Breast epithelium (tissue), 4 donors: ENCODE data around the gene RSPH9. TPM values are rescaled to one million over a fixed set of nuclear protein-coding genes. Genes with fewer than 3 reads are reported as not detected.
A peak's percentile ranks its signal among the peaks of the same experiment; 100 is the strongest.
"Not testable (repeated sequence)": the region's sequence is repeated elsewhere in the genome, so short reads cannot be mapped to it uniquely, and the experiment has no call there.

Experiments used
- DNase-seq, 2 donors: peaks; one replicate each; pipeline ENCODE4 v3.0.0-alpha.2; 2019; ENCODE audit warnings: low spot score in 2 of 2
- H3K27ac ChIP-seq, 2 donors: fragments of 200-600 bp; sonication (generic) in 1 of 2; one replicate each; pipeline ENCODE4 v1.5.1; 2016 to 2019; ENCODE audit warnings: mild to moderate bottlenecking in 1 of 2
- H3K27me3 ChIP-seq, 2 donors: fragments of 200-600 bp; sonication (generic) in 1 of 2; one replicate each; pipeline versions ENCODE4 v1.5.1 to v1.6.0; 2017 to 2019; ENCODE audit warnings: control low read depth in 1 of 2, mild to moderate bottlenecking in 1 of 2
- H3K36me3 ChIP-seq: fragments of 200-600 bp; one replicate; pipeline ENCODE4 v1.5.1; 2019
- H3K4me1 ChIP-seq, 2 donors: fragments of 200-600 bp; sonication (generic); one replicate each; pipeline ENCODE4 v1.5.1; 2016 to 2019; ENCODE audit warnings: control low read depth in 1 of 2
- H3K4me3 ChIP-seq, 3 donors: fragments of 200-600 bp; sonication (generic); 1 replicate in 2 of 3; 2 replicates in 1 of 3; pipeline ENCODE4 v1.5.1; 2016 to 2019; ENCODE audit warnings: mild to moderate bottlenecking in 3 of 3, moderate library complexity in 2 of 3
- H3K9me3 ChIP-seq, 2 donors: fragments of 200-600 bp; sonication (generic) in 1 of 2; one replicate each; pipeline ENCODE4 v1.5.1; 2016 to 2019; ENCODE audit warnings: control low read depth in 1 of 2
- POLR2A ChIP-seq: fragments of 450-650 bp; IDR thresholded peaks from one replicate; pipeline ENCODE4 v1.6.1; 2016; ENCODE audit warnings: antibody characterized with exemption, mild to moderate bottlenecking, moderate library complexity
- POLR2AphosphoS5 ChIP-seq, 3 donors: sonication (generic); formaldehyde crosslinking; IDR thresholded peaks; one replicate each; pipeline ENCODE4 v1.6.1; 2017; ENCODE audit warnings: antibody characterized with exemption in 3 of 3
- intact Hi-C: fragments of 100-400 bp; cut with DNase I; formaldehyde crosslinking; loops from one replicate; pipeline ENCODE4 v1.15.1; 2023; ENCODE audit warnings: low total_unique reads
- total RNA-seq, 3 donors: library from RNA; depleted of rRNA; stranded (reverse); fragments of >200 nt; gene quantifications; one replicate each; pipeline ENCODE4 v1.1.0, GENCODE V29; 2016
- TF ChIP-seq, protein P1 (sequence below), 3 donors: fragments of 450-650 bp; IDR thresholded peaks; one replicate each; pipeline ENCODE4 v1.5.1; 2016 to 2017; ENCODE audit warnings: antibody characterized with exemption in 3 of 3, mild to moderate bottlenecking in 3 of 3, moderate library complexity in 3 of 3

RSPH9 gene
- total RNA-seq, 3 donors from 2014 or later: not detected

DNA sequence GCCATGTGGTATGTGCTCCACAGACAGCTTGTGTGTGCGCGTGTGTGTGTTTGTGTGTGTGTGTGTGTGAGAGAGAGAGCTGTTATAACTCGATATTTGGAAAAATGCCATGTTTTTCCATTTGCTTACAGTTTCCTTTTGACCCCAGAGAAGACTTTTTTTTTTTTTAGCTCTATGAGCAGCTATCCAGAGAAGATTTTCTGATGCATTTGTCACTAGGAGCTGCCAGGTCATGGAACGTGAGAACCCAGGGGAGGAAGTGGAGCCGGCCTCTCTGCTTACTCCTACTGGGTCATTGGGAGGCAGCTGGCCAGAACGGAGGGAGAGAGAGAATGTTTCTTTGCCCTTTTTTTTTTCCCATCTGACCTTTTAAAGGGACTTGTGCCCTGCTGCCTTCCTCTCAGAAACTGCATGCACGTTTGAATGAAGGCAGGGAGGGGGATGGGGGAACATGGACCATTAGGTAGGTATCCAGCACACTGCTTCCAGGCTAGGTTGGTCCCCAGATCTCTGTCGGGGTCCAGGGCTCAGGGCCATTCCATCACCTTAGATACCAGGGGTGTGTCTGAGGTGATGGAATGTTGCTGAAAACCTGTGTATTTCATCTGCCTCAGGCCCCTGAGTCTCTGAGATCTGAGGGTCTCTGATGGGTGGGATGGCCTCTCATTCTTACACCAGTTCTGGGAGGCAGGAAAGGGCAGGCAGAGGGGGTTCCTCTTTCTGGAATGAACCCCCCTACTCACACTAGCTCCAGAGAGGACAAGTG lies 53.9 kb downstream of the RSPH9 start:
- Histone ChIP-seq H3K27me3 (no peaks in the 10 kb centered on the region), H3K4me1 (peaks cover 5 to 13% of the 10 kb centered on the region in 2 donors), H3K36me3 (no peaks in the 10 kb centered on the region), H3K4me3 (no peak overlapping the region), H3K9me3 (no peaks in the 10 kb centered on the region), H3K27ac (peak overlapping the region; percentile 62 to 71)
- no peak for DNase-seq
- TF ChIP-seq POLR2A (no peak), POLR2AphosphoS5 (IDR thresholded peaks at IDR 0.05) (no peak)
- TF ChIP-seq, protein P1, sequence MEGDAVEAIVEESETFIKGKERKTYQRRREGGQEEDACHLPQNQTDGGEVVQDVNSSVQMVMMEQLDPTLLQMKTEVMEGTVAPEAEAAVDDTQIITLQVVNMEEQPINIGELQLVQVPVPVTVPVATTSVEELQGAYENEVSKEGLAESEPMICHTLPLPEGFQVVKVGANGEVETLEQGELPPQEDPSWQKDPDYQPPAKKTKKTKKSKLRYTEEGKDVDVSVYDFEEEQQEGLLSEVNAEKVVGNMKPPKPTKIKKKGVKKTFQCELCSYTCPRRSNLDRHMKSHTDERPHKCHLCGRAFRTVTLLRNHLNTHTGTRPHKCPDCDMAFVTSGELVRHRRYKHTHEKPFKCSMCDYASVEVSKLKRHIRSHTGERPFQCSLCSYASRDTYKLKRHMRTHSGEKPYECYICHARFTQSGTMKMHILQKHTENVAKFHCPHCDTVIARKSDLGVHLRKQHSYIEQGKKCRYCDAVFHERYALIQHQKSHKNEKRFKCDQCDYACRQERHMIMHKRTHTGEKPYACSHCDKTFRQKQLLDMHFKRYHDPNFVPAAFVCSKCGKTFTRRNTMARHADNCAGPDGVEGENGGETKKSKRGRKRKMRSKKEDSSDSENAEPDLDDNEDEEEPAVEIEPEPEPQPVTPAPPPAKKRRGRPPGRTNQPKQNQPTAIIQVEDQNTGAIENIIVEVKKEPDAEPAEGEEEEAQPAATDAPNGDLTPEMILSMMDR (IDR thresholded peaks at IDR 0.05): no peak
- intact Hi-C loops: no loop called here

DNA sequence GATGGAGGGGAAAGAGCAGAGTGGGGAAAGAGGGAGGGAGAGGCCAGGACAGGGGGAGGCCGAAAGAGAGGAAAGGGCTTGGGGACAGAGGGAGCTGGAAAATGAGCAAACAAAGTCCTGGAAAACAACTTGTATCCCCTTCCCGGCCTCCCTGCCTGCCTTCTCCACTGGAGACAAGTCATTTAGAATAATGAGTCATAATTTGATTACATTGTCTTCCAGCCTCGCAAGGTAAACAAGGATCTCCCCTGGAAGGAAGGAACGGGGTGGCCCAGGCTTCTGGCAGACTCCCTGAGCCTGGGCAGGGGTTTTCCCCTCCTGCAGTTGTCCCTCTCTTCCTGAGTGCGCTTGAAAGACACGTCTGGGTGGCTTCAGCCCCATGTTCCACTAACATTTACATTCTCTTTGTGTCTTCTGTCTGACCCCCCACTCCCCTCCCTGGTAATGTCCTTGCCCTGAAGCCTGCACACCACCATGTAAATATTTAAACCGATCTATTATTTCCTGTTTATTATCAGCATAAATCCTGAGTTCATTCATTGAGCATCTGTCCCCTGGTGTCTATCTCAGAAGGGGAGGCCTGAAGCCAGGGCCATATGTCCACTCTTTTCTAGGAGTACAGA lies 54.8 kb downstream of the RSPH9 start:
- peak in 1 of 2 donors; percentile 74 for DNase-seq
- peaks cover 5 to 13% of the 10 kb centered on the region in 2 donors for H3K4me1 ChIP-seq
- H3K9me3 ChIP-seq: no peaks in the 10 kb centered on the region
- H3K36me3 ChIP-seq: no peaks in the 10 kb centered on the region
- H3K4me3 ChIP-seq: no peak overlapping the region
- H3K27ac ChIP-seq: peak overlapping the region; percentile 62 to 71
- no peak for TF ChIP-seq POLR2A
- TF ChIP-seq, protein P1 (IDR thresholded peaks at IDR 0.05): no peak
- TF ChIP-seq POLR2AphosphoS5 (IDR thresholded peaks at IDR 0.05): no peak
- no peaks in the 10 kb centered on the region for H3K27me3 ChIP-seq
- intact Hi-C loops: no loop called here

DNA sequence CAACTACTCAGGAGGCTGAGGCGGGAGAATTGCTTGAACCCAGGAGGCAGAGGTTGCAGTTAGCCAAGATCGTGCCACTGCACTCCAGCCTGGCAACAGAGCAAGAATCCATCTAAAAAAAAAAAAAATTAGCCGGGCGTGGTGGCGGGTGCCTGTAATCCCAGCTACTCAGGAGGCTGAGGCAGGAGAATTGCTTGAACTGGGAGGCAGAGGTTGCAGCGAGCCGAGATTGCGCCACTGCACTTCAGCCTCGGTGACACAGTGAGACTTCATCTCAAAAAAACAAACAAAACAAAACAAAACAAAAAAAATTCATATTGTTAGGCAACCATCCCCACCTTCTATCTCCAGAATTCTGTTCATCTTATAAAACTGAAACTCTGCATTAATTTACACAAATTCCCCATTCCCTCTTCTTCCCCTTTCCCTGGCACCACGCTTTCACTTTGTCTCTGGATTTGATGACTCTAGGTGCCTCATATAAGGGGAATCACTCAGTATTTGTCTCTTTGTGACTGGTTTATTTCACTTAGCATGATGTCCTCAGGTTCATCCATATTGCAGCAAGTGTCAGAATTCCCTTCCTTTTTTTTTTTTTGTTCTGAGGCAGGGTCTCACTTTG lies 56.2 kb downstream of the RSPH9 start:
- intact Hi-C loops: not testable (repeated sequence)
- H3K4me1 ChIP-seq: peaks cover 5 to 13% of the 10 kb centered on the region in 2 donors

DNA sequence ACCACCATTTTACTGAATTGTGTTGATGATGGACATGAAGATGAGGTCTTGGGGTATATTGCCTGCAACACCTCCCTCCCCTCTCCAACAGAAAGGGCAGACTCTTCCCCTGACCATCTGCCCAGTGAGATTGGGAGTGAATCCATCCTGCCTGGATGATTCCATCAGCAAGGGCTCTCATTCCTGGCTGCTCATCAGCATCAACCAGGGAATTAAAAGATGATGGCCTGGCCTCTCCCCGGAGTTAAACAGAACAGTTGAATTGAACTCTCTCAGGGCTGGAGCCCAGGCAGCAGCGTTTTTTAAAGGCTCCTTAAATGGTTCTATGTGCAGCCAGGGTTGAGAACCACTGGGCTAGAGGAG lies 57.3 kb downstream of the RSPH9 start:
- Histone ChIP-seq H3K4me1 (peaks cover 5 to 13% of the 10 kb centered on the region in 2 donors), H3K27me3 (no peaks in the 10 kb centered on the region), H3K27ac (peak overlapping the region; percentile 62 to 84)

More for the DNA sequence above, 56.2 kb downstream of the RSPH9 start:
- H3K27me3 ChIP-seq, H3K4me3 ChIP-seq, H3K9me3 ChIP-seq, H3K36me3 ChIP-seq, DNase-seq, H3K27ac ChIP-seq: not testable (repeated sequence)

More for the DNA sequence above, 57.3 kb downstream of the RSPH9 start:
- no peaks in the 10 kb centered on the region for H3K9me3 ChIP-seq
- no peak for DNase-seq
- intact Hi-C loops: no loop called here
- no peaks in the 10 kb centered on the region for H3K36me3 ChIP-seq
- no peak overlapping the region for H3K4me3 ChIP-seq
- TF ChIP-seq, protein P1 (IDR thresholded peaks at IDR 0.05): no peak
- no peak for TF ChIP-seq POLR2A
- no peak for TF ChIP-seq POLR2AphosphoS5 (IDR thresholded peaks at IDR 0.05)
